ENCODE data around the gene PRKN. TPM values are rescaled to one million over a fixed set of nuclear protein-coding genes. Genes with fewer than 3 reads are reported as not detected.

Gene PRKN
- total RNA-seq, 1 experiment from 2014 or later: 2.0 TPM

- Histone ChIP-seq H3K4me1 (ENCODE audit: insufficient read depth, low read length) (no peaks in the 10 kb centered on the region), H3K9me3 (ENCODE audit: control insufficient read depth, low read depth, low read length) (no peaks in the 10 kb centered on the region), H2BK5ac (ENCODE audit: insufficient read length, low read length) (no peak overlapping the region), H3K4ac (ENCODE audit: low read depth, low read length) (no peak overlapping the region), H3T11ph (ENCODE audit: low read length) (no peak overlapping the region), H3K14ac (ENCODE audit: insufficient read depth, low read length) (no peak overlapping the region), H3K9ac (ENCODE audit: extremely low read depth, insufficient read length, low read length) (no peak overlapping the region), H3K79me2 (ENCODE audit: insufficient read depth, low read length) (no peaks in the 10 kb centered on the region), H2BK15ac (ENCODE audit: low read depth, low read length) (no peak overlapping the region), H3K79me1 (ENCODE audit: insufficient read depth, low read depth, low read length, poor library complexity, severe bottlenecking) (no peaks in the 10 kb centered on the region), H2BK12ac (ENCODE audit: insufficient read length, low read depth, low read length) (no peak overlapping the region), H3K27me3 (ENCODE audit: insufficient read depth, low read length) (no peaks in the 10 kb centered on the region), H3K18ac (ENCODE audit: insufficient read length, low read depth, low read length) (no peak overlapping the region), H4K20me1 (ENCODE audit: control insufficient read depth, insufficient read depth, insufficient read length) (no peaks in the 10 kb centered on the region), H2BK20ac (ENCODE audit: low read depth, low read length, poor library complexity, severe bottlenecking) (no peak overlapping the region), H2AK5ac (ENCODE audit: insufficient read length, low read length) (no peak overlapping the region), H3K27ac (ENCODE audit: insufficient read length, low read depth, low read length) (no peak overlapping the region), H4K5ac (ENCODE audit: insufficient read length, low read depth, low read length) (no peak overlapping the region), H4K8ac (replicated peaks; ENCODE audit: insufficient read length, low read depth, low read length) (no peak overlapping the region), H3K4me2 (ENCODE audit: insufficient read depth, insufficient read length, low read length) (no peak overlapping the region), H3K23me2 (ENCODE audit: insufficient read length, low read depth, low read length, poor library complexity, severe bottlenecking) (no peaks in the 10 kb centered on the region), H2AFZ (ENCODE audit: low read length) (no peak overlapping the region), H3K56ac (ENCODE audit: insufficient read length, low read depth, low read length) (no peak overlapping the region), H4K91ac (ENCODE audit: insufficient read length, low read depth, low read length) (no peak overlapping the region), H3K23ac (ENCODE audit: insufficient read length, low read depth, low read length) (no peak overlapping the region), H2BK120ac (ENCODE audit: low read depth, low read length, poor library complexity, severe bottlenecking) (no peak overlapping the region)
- peaks cover 6 to 15% of the 10 kb centered on the region in 2 experiments for H3K4me1 Mint-ChIP-seq
- no peaks in the 10 kb centered on the region for H3K27me3 Mint-ChIP-seq (ENCODE audit: low read depth)
- TF ChIP-seq CTCF (conservative IDR thresholded peaks at IDR 0.05): no peak
- H3K27ac Mint-ChIP-seq: no peak overlapping the region
- H3K36me3 Mint-ChIP-seq (ENCODE audit: insufficient read depth in 1 of 3, low read depth in 3 of 3): no peaks in the 10 kb centered on the region
- no peak for DNase-seq
- H3K4me3 Mint-ChIP-seq: no peak overlapping the region
- peaks cover 3 to 5% of the 10 kb centered on the region in 2 experiments; a peak in 2 of 5 replicates for H3K9me3 Mint-ChIP-seq
These were observed 572.6 kb downstream of the PRKN start for GRCh38 chr6:162154930-162155329.
